GM18520 (cell line): ENCODE data around the gene RNF121.
A peak's percentile ranks its signal among the peaks of the same experiment; 100 is the strongest.

Experiments used
- ATAC-seq: cut with Tn5 transposase; IDR thresholded peaks from one replicate; pipeline ENCODE4 v1.9.1; 2021; ENCODE audit not compliant: unreplicated experiment

RNF121 gene

GRCh38 chr11:71934213-71934612 lies 5.4 kb downstream of the RNF121 start:
- ATAC-seq = peak; percentile 51

- no peak for ATAC-seq
These were observed 6.6 kb downstream of the RNF121 start for GRCh38 chr11:71935338-71935925.

- no peak for ATAC-seq
These were observed 8.0 kb downstream of the RNF121 start for GRCh38 chr11:71936825-71937224.

GRCh38 chr11:71937826-71938225 lies 9.0 kb downstream of the RNF121 start:
- no peak for ATAC-seq

- ATAC-seq = no peak
These were observed 11.8 kb downstream of the RNF121 start for GRCh38 chr11:71940561-71941219.

GRCh38 chr11:71946144-71946571 lies 17.3 kb downstream of the RNF121 start:
- ATAC-seq = no peak

GRCh38 chr11:71947498-71947897 lies 18.7 kb downstream of the RNF121 start:
- no peak for ATAC-seq

- ATAC-seq = no peak
These were observed 19.6 kb downstream of the RNF121 start for GRCh38 chr11:71948314-71949027.

GRCh38 chr11:71949034-71949433 lies 20.2 kb downstream of the RNF121 start:
- no peak for ATAC-seq

GRCh38 chr11:71951741-71952310 lies 23.0 kb downstream of the RNF121 start:
- ATAC-seq = no peak

- ATAC-seq = no peak
These were observed 27.1 kb downstream of the RNF121 start for GRCh38 chr11:71955898-71956456.

- peak; percentile 77 for ATAC-seq
These were observed 33.7 kb downstream of the RNF121 start for GRCh38 chr11:71962428-71963038.

- no peak for ATAC-seq
These were observed 34.6 kb downstream of the RNF121 start for GRCh38 chr11:71963468-71963867.

- ATAC-seq = no peak
These were observed 35.8 kb downstream of the RNF121 start for GRCh38 chr11:71964641-71965040.

- ATAC-seq = no peak
These were observed 42.8 kb downstream of the RNF121 start for GRCh38 chr11:71971680-71972079.

GRCh38 chr11:71976551-71976950 lies 47.7 kb downstream of the RNF121 start:
- no peak for ATAC-seq

GRCh38 chr11:71977090-71977489 lies 48.2 kb downstream of the RNF121 start:
- no peak for ATAC-seq

- ATAC-seq = no peak
These were observed 49.0 kb downstream of the RNF121 start for GRCh38 chr11:71977743-71978418.

GRCh38 chr11:71979094-71979493 lies 50.2 kb downstream of the RNF121 start:
- ATAC-seq = no peak

- no peak for ATAC-seq
These were observed 50.8 kb downstream of the RNF121 start for GRCh38 chr11:71979602-71980001.

GRCh38 chr11:71986131-71986530 lies 57.3 kb downstream of the RNF121 start:
- ATAC-seq = no peak
